NCI-H460 (cell line): ENCODE measurements around the gene OR13C9. TPM values are rescaled to one million over a fixed set of nuclear protein-coding genes. Genes with fewer than 3 reads are reported as not detected.

ENCODE experiments used
- total RNA-seq: library from RNA; depleted of rRNA; stranded (reverse); fragments of >200 nt; shearing (Covaris generic); gene quantifications from 2 replicates; pipeline ENCODE4 v1.2.3, GENCODE V29; 2014; rRNA removed

The OR13C9 gene
- total RNA-seq, 1 experiment from 2014 or later, result not detected

Other genes starting within 250 kb of the OR13C9 start
- not detected in 2 replicates for gene OR13F1, start 113.9 kb downstream of the OR13C9 start, total RNA-seq
- gene OR13C4, start 91.0 kb downstream of the OR13C9 start, total RNA-seq, result not detected in 2 replicates
- gene OR13C3, start 81.3 kb downstream of the OR13C9 start, total RNA-seq, result not detected in 2 replicates
- gene OR13C8, start 49.0 kb downstream of the OR13C9 start, total RNA-seq, result not detected in 2 replicates
- not detected in 2 replicates for gene OR13C5, start 18.8 kb downstream of the OR13C9 start, total RNA-seq
- gene OR13C2, start 12.6 kb downstream of the OR13C9 start, total RNA-seq, result not detected in 2 replicates
- gene OR13D1, start 76.3 kb upstream of the OR13C9 start, total RNA-seq, result not detected in 2 replicates
- gene NIPSNAP3A, start 129.5 kb upstream of the OR13C9 start, total RNA-seq, result 21.0 and 22.1 TPM in 2 replicates
- gene NIPSNAP3B, start 145.9 kb upstream of the OR13C9 start, total RNA-seq, result 1.2 and 2.1 TPM in 2 replicates